ENCODE results near the gene RAB6C. TPM values are rescaled to one million over a fixed set of nuclear protein-coding genes. Genes with fewer than 3 reads are reported as not detected.
"Not testable (repeated sequence)": the region's sequence is repeated elsewhere in the genome, so short reads cannot be mapped to it uniquely, and the experiment has no call there.

RAB6C gene
- not detected in 2 replicates for total RNA-seq

- not testable (repeated sequence) for DNase-seq (ENCODE audit: low read depth, low spot score)
Measured at GRCh38 chr2:129979629-129980155, at the start of gene RAB6C. RAB6C (plus strand) TSS chr2:129979666; CDS start chr2:129980116, 450 bp downstream.

- no peak for DNase-seq (ENCODE audit: low read depth, low spot score)
Measured at GRCh38 chr2:129930451-129930850, 49.0 kb upstream of the RAB6C start.

- not testable (repeated sequence) for DNase-seq (ENCODE audit: low read depth, low spot score)
Measured at GRCh38 chr2:129933387-129933786, 46.1 kb upstream of the RAB6C start.

GRCh38 chr2:129934044-129934822, 45.2 kb upstream of the RAB6C start:
- DNase-seq (ENCODE audit: low read depth, low spot score) = no peak

- no peak for DNase-seq (ENCODE audit: low read depth, low spot score)
Measured at GRCh38 chr2:129935118-129935517, 44.3 kb upstream of the RAB6C start.

DNA sequence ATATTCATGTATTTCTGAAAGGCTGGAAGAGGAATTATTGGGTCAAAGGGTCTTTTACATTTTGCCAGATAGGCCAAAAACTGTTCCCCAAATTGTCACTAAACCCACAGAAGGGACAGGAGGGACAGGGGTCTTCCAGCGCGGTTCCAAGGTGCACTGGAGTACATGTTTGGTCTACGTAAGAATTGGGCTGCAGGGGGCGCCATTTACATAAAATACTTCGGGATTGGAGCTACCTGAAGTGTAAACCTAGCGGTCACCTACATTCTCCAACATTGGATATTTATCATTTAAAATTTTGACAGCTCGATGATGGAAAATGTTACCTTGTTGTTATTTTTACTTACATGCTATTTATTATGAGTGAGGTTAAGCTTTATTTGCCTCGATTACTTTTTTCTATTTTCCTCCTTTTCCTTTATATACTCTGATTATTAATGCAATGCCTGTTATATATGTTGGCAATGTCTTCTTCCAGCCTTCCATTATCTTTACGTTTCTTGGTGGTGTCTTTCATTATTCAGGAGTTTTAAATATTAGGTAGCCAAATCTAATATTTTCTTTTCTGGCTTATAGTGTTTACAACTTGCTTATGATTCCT, 43.0 kb upstream of the RAB6C start:
- DNase-seq (ENCODE audit: low read depth, low spot score) = no peak

- not testable (repeated sequence) for DNase-seq (ENCODE audit: low read depth, low spot score)
Measured at GRCh38 chr2:129938850-129939471, 40.5 kb upstream of the RAB6C start.

DNA sequence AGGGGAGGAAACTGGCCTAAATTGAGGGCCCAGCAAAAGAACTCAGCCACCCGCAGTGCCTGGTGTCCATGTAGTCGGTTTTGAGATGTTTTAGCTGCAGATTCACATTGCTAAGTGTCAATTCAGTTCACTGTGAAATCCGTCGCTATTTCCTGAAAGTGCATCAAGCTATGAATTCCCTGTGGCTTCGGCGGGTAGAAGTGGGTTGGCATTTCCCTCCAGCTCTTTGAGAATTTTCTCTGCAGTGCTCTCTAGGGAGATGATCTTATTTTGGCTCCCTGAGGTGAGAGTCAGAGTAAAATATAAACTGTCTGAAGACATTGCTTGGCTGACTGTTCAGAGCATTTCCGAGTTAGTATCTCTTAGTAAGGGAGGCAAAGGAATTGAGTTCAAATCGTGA, 36.0 kb upstream of the RAB6C start:
- DNase-seq (ENCODE audit: low read depth, low spot score) = not testable (repeated sequence)

DNA sequence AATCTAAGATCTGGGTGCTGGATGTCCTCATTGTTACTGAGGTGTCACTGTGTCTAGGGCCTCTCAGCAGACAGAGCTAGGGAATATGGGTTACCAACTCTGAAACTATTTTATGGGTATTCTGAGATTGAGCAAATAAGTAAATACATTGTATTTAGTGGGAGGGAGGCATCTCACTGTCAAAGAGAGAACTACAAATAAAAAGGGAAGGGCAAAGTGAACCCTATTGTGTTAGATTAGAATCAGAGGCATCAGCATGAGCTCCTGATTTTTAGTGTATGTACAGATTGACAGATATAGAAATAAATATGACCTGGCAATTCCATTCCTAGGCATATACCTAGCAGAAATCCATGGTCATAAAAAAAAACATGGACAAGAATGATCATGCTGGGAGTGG, 33.9 kb upstream of the RAB6C start:
- DNase-seq (ENCODE audit: low read depth, low spot score) = no peak

DNA sequence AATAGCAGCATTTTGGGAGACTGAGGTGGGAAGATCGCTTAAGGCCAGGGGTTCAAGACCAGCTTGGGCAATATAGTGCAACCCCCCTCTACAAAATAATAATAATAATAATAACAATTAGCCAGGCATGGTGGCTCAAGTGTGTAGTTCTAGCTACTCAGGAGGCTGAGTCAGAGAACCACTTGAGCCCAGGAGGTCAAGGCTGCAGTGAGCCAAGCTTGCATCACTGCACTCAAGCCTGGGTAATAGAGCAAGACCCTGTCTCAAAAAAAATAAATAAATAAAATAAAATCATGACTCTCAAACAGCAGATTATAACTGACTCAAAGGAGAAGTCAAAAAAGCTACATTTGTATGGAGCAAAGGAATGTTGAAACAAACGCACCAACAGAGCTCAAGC, 31.8 kb upstream of the RAB6C start:
- not testable (repeated sequence) for DNase-seq (ENCODE audit: low read depth, low spot score)

- not testable (repeated sequence) for DNase-seq (ENCODE audit: low read depth, low spot score)
Measured at GRCh38 chr2:129956171-129956570, 23.3 kb upstream of the RAB6C start.

DNA sequence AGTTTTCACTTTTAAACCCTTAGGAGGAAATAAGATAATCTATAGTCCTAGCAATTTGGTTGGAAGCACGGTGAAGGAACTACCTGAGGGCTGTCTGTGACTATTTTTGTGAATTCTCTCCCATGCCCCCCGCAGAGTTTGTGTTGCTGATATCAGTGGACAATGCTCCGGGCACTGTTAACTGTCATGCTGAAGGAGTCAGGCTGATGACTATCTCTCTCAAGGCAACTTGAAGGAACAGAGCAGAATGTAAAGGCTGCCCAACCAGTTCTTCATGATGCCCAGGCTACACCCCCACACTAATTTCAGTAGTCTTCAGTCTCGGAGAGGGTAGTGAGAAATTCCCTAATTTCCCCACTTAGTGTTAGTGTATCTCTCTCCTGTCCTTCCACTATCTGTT, 21.6 kb upstream of the RAB6C start:
- DNase-seq (ENCODE audit: low read depth, low spot score) = no peak

GRCh38 chr2:129958736-129959135, 20.7 kb upstream of the RAB6C start:
- not testable (repeated sequence) for DNase-seq (ENCODE audit: low read depth, low spot score)

GRCh38 chr2:129968605-129969004, 10.9 kb upstream of the RAB6C start:
- DNase-seq (ENCODE audit: low read depth, low spot score) = not testable (repeated sequence)

GRCh38 chr2:129975016-129975774, 4.3 kb upstream of the RAB6C start:
- no peak for DNase-seq (ENCODE audit: low read depth, low spot score)

GRCh38 chr2:129976969-129977368, 2.5 kb upstream of the RAB6C start:
- DNase-seq (ENCODE audit: low read depth, low spot score) = not testable (repeated sequence)

GRCh38 chr2:129977986-129978385, 1.5 kb upstream of the RAB6C start:
- DNase-seq (ENCODE audit: low read depth, low spot score) = no peak

DNA sequence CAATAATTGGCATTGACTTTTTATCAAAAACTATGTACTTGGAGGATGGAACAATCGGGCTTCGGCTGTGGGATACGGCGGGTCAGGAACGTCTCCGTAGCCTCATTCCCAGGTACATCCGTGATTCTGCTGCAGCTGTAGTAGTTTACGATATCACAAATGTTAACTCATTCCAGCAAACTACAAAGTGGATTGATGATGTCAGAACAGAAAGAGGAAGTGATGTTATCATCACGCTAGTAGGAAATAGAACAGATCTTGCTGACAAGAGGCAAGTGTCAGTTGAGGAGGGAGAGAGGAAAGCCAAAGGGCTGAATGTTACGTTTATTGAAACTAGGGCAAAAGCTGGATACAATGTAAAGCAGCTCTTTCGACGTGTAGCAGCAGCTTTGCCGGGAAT, 780 bp downstream of the RAB6C start:
- DNase-seq (ENCODE audit: low read depth, low spot score) = not testable (repeated sequence)

DNA sequence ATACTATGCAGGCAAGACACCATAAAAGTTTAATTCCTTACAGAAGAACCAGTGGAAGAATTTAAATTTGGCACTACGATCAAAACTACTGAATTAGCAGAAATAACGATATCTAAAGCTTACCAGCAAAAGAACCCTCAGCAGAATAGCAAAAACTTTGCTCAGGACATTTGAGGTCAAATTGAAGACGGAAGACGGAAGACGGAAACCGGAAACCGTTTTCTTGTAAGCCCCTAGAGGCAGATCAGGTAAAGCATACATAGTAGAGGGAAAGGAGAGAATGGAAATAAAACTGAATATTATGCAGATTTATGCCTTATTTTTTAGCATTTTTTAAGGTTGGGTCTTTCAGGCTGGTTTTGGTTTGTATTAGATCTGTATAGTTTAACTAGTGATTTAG, 2.2 kb downstream of the RAB6C start:
- not testable (repeated sequence) for DNase-seq (ENCODE audit: low read depth, low spot score)

- DNase-seq (ENCODE audit: low read depth, low spot score) = no peak
Measured at GRCh38 chr2:129984426-129984825, 5.0 kb downstream of the RAB6C start.

DNA sequence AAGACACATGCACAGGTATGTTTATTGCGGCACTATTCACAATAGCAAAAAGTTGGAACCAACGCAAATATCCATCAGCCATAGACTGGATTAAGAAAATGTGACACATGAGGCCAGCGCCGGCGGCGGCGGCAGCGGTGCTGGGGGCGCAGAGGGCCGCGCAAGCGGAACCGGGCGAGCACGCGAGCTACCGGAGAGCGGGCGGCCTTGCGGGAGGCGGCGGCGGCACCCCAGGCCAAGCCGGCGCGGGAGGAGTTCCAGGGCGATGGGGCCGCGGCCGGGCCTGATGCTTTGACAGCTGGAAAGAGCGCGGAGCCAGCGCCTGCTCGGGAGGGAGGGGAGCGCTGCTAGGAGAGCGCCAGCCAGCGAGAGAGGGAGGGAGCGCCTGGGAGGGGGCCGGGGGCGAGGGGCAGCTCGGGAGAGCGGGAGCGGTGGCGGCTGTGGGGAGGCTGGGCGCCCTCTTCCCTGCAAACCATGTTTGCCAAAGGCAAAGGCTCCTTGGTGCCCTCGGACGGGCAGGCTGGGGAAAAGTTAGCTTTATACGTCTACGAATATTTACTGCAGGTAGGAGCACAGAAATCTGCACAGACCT, 13.0 kb downstream of the RAB6C start:
- not testable (repeated sequence) for DNase-seq (ENCODE audit: low read depth, low spot score)
